ENCODE results near the gene RANBP3.
"Not testable (repeated sequence)": the region's sequence is repeated elsewhere in the genome, so short reads cannot be mapped to it uniquely, and the experiment has no call there.

Gene RANBP3

GRCh38 chr19:5967571-5967970 lies 10.4 kb downstream of the RANBP3 start:
- DNase-seq (ENCODE audit: low read depth, low spot score), result no peak

- DNase-seq (ENCODE audit: low read depth, low spot score), result no peak
These were observed 11.0 kb downstream of the RANBP3 start for GRCh38 chr19:5966941-5967340.

- DNase-seq (ENCODE audit: low read depth, low spot score), result peak; percentile 51
These were observed 11.7 kb downstream of the RANBP3 start for GRCh38 chr19:5966215-5966614.

- DNase-seq (ENCODE audit: low read depth, low spot score), result no peak
These were observed 12.9 kb downstream of the RANBP3 start for GRCh38 chr19:5964816-5965565.

GRCh38 chr19:5963855-5964254 lies 14.1 kb downstream of the RANBP3 start:
- no peak for DNase-seq (ENCODE audit: low read depth, low spot score)

GRCh38 chr19:5963259-5963658 lies 14.7 kb downstream of the RANBP3 start:
- DNase-seq (ENCODE audit: low read depth, low spot score), result not testable (repeated sequence)

- DNase-seq (ENCODE audit: low read depth, low spot score), result peak; percentile 39
These were observed 15.7 kb downstream of the RANBP3 start for GRCh38 chr19:5961969-5962945.

- DNase-seq (ENCODE audit: low read depth, low spot score), result not testable (repeated sequence)
These were observed 16.3 kb downstream of the RANBP3 start for GRCh38 chr19:5961641-5961968.

GRCh38 chr19:5960005-5961001 lies 17.6 kb downstream of the RANBP3 start:
- DNase-seq (ENCODE audit: low read depth, low spot score), result no peak

GRCh38 chr19:5959260-5960004 lies 18.5 kb downstream of the RANBP3 start:
- DNase-seq (ENCODE audit: low read depth, low spot score), result no peak

- DNase-seq (ENCODE audit: low read depth, low spot score), result no peak
These were observed 19.2 kb downstream of the RANBP3 start for GRCh38 chr19:5958851-5959122.

GRCh38 chr19:5958074-5958850 lies 19.7 kb downstream of the RANBP3 start:
- DNase-seq (ENCODE audit: low read depth, low spot score), result no peak

- DNase-seq (ENCODE audit: low read depth, low spot score), result peak; percentile 45
These were observed 20.8 kb downstream of the RANBP3 start for GRCh38 chr19:5957170-5957569.

GRCh38 chr19:5956728-5957127 lies 21.2 kb downstream of the RANBP3 start:
- no peak for DNase-seq (ENCODE audit: low read depth, low spot score)

GRCh38 chr19:5956323-5956722 lies 21.6 kb downstream of the RANBP3 start:
- DNase-seq (ENCODE audit: low read depth, low spot score), result no peak

- peak; percentile 53 for DNase-seq (ENCODE audit: low read depth, low spot score)
These were observed 22.4 kb downstream of the RANBP3 start for GRCh38 chr19:5955636-5955935.

- no peak for DNase-seq (ENCODE audit: low read depth, low spot score)
These were observed 23.6 kb downstream of the RANBP3 start for GRCh38 chr19:5954293-5954692.

- peak; percentile 68 for DNase-seq (ENCODE audit: low read depth, low spot score)
These were observed 24.2 kb downstream of the RANBP3 start for GRCh38 chr19:5953680-5954213.

GRCh38 chr19:5953030-5953589 lies 24.8 kb downstream of the RANBP3 start:
- DNase-seq (ENCODE audit: low read depth, low spot score), result no peak

Data from astrocyte of the hippocampus (primary cell).